HG02973 (cell line): ENCODE results near the gene ATAD3C.
"Not testable (repeated sequence)": the region's sequence is repeated elsewhere in the genome, so short reads cannot be mapped to it uniquely, and the experiment has no call there.

Source experiments
- ATAC-seq: cut with Tn5 transposase; IDR thresholded peaks from one replicate; pipeline ENCODE4 v1.9.1; 2021; ENCODE audit warnings: moderate library complexity; ENCODE audit not compliant: unreplicated experiment

The ATAD3C gene

DNA sequence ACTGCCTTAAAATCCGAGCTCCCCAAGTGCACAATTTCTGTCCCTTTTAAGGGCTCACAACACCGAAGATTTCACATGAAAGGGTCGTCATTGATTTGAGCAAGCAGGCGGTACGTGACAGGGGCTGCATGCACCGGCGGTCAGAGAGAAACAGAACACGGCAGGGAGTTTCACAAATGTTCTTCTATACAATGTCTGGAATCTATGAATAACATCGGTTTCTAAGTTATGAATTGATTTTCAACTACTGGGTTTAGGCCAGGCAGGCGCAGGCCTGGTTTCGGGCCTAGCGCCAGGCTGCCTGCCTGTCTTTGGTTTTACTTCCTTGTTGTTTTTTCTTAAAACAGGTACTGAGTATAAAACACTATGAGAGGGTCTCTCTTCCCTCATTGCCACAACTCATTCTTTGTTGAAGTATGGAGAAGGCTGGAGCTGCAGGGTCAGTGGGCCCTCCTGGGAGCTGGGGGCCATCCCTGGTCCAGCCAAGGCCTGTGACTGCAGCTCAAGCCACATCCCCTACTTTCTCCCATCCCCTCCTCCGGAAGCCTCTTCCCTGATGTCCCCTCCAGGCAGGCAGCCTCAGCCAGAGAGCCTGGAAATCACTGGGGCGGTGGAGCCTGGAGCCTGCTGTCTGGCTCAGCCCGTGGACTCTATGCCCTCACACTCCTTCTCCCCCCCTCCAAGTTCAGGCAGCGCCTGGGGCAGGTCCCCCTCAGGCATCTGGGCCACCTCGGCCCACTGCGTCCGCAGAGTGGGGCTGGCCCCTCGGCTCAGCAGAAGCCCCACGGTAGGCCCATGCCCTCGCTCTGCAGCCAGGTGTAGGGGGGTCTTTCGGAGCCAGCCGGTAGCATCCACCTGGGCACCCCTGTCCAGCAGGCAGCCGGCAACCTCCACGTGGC lies 30.8 kb upstream of the ATAD3C start:
- no peak for ATAC-seq

DNA sequence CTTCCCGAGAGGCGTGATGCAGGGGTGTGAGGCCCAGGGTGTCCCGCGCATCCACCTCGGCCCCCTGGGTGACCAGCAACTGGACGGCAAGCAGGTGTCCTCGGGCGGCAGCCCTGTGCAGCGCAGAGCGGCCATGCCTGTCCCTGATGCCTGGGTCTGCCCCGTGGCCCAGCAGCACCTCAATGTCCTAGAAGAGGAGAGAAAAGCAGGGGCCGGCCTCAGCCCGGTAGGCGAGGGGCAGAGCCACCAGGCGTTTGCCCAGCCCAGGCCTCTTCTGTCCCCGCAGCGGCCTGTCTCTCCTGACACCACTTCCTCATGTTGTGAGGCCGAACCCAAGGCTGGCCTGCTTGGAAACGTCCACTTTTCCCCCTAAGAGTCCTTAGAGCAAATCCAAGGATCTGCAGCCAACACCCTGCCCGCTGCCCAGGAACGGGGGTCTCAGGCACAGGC lies 30.1 kb upstream of the ATAD3C start:
- no peak for ATAC-seq

DNA sequence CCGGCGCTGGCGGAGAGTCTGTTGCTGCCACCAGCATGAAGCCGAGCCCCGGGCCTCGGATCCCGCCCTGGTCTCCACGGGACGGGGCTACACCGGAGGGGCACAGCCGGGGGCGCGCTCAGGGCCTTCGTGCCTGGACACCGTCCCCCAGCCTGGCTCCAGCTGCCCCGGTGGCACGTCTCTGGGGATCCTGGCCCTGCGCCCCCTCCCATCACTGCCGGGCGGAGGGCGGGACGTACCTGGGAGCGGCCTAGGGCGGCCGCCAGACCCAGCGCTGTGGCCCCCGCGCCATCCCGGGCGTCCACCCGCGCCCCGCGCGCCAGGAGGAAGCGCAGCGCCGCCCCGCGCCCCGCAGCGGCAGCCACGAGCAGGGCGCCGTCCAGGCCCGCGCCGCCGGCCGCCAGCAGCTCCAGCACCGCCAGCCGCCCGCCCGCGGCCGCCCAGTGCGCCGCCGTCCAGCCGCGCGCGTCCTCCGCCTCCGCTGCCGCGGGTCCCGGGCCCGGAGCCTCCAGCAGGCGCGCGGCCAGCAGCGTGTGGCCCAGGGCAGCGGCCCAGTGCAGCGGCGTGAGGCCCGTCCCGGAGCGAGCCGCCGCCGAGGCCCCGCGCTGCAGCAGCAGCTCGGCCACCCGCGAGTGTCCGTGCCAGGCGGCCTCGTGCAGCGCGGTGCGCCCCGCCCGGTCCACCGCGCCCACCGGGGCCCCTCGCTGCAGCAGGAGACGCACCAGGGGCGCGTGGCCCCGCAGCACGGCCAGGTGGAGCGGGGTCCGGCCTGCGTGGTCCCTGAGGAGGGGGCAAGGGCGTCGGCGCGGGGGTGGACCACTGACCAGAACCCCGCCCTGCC lies 29.5 kb upstream of the ATAD3C start:
- no peak for ATAC-seq

DNA sequence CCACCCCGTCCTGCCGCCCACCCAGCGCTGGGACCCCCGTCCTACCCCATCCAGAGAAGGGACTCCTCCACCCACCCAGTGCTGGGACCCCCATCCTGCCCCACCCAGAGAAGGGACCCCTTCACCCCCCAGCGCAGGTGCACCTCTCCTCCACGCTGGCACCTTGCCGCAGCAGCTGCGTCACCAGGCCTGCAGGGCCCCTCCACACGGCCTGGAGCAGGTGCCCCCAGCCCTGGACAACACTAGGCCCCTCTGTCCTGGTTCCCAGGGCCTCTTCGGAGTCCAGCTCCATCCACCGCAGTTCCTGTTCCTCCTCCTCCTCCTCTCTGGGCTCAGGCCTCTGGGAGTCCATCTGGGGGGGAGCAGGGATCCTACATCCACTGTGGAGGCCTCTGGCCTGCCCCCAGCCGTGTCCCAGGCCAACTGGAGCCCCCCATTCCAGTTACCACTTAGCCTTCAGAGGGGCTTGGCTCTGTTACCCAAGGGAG lies 28.8 kb upstream of the ATAD3C start:
- no peak for ATAC-seq

DNA sequence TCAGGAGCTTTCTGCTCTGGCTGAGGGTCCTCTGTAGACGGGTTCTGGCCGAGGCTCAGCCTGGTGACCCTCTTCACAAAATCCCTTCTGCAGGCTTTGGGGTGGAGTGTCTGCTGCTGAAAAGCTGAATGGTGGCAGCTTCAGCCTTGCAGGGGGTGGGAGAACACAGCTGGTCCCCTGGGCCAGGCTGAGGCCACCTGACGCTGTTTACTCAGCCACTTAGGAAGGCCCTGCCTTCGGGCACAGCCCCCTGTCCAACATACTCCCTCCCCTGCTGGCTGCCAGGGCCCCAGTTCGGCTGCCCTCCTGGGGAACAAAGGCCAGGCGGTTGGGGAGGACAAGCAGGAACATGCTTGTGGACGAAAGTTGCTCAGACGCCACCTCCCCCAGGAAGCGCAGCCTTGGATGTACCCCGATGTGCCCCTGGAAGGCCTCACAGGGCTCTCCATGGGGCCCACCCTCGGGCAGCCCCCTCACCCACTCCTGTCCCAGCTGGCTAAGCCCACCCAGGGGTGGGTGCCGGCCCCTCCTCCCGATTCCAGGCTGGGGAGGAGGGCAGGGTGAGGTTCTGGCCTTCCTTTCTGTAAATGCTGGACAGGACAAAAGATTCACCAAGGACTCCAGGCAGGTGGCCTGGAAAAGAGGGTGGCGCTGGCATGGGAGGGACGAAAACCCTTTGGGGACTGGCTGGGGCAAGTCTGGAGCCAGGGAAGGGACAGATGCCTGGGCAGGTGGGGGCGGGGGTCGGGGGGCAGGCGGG lies 28.2 kb upstream of the ATAD3C start, which contains the start of gene ANKRD65:
Gene ANKRD65 (minus strand): TSS at position 130 of the 760 bp plus-strand sequence. CDS start 271 bp downstream, outside the sequence.
- ATAC-seq: no peak

DNA sequence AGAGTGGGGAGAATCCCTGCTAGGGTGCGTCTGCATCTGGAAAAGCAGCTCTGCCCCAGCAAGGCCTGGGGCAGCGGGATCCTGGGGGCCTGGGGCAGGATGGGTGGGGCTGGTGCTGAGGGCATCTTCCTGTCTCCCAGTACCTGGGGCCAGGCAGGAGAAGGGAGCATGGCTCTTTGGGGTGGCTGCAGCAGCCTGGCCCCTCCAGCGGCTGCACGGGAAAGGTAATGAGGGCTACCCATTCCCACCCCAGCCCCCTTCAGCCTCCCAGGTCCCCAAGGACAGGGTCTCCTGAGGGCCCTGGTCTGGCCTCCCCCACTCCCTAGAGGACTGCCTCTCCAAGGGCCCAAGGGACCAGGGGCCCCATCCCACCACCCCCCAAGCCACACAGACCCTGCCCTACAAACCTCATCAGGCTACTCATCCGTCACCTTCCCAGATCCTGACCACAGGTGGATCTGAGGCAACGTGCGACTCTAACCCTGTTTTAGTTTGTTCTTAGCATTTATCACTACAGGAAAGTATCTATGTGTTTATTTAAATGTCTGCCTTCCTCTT lies 27.5 kb upstream of the ATAD3C start:
- no peak for ATAC-seq

DNA sequence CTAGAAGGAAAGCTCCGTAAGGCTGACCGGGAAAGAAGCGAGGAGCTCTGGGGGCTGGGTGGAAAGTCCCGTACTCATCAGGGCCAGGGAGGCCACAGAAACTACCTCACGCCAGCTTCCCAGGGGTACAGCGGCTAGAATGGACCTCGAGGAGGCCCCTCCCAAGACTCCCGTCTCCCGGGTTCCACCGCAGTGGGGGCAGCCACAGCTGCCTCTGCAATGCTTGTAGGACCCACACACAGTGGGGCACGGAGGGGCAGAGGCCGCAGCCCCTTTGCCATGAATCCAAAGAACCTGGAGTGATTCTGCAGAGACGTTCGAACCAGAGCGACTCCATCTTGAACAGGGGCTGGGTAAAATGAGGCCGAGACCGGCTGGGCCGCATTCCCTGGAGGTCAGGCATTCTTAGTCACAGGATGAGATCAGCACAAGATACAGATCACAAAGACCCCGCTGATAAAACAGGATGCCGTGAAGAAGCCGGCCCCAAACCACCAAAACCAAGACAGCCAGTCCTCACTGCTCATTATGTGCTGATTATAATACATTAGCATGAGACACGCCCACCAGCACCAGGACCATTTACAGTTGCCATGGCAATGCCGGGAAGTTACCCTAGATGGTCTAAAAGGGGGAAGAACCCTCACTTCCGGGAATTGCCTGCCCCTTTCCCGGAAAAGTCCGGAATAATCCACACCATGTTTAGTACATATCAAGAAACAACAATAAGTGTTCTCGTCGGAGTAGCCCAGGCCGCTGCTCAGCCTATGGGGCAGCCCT lies 26.8 kb upstream of the ATAD3C start:
- no peak for ATAC-seq

DNA sequence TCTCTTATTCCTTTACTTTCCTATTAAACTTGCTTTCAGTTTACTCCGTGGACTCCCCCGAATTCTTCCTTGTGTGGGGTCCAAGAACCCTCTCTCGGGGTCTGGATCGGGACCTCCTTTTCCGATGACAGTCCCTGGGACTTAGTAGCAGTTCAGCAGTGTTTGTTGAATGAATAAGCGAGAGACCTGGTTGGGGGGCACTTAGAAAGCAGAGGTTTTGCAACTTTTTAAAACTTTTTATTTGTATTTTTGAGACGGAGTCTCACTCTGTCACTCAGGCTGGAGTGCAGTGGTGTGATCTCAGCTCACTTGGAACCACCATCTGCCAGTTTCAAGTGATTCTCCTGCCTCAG lies 26.3 kb upstream of the ATAD3C start:
- ATAC-seq: no peak

DNA sequence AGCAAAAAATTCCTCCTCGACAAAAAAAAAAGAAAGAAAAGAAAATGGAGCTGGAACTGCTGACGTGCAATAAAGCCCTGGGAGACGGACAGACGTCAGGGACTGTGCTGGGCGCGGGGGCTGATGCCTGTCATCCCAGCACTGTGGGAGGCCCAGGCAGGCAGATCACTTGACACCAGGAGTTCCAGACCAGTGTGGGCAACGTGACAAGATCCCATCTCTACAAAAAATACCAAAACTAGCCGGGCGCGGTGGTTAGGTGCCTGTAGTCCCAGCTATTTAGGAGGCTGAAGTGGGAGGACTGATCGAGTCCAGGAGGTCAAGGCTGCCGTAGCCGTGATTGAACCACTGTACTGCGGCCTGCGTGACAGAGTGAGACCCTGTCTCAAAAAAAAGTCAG lies 24.8 kb upstream of the ATAD3C start:
- ATAC-seq: no peak

DNA sequence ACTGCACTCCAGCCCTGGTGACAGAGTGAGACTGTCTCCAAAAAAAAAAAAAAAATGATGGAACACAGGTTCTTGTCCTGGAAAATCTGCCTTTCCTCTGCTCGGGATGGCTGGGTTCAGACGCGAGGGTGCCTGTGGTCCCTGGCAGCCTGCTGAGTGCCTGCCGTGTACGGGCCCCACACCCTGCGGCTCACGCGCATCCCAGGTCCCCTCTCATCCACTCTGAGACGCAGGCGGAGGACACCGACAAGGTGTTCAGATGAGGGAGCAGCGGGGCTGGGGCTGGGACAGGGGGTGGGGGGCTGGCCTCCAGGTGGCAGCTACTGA lies 24.1 kb upstream of the ATAD3C start:
- ATAC-seq: no peak

DNA sequence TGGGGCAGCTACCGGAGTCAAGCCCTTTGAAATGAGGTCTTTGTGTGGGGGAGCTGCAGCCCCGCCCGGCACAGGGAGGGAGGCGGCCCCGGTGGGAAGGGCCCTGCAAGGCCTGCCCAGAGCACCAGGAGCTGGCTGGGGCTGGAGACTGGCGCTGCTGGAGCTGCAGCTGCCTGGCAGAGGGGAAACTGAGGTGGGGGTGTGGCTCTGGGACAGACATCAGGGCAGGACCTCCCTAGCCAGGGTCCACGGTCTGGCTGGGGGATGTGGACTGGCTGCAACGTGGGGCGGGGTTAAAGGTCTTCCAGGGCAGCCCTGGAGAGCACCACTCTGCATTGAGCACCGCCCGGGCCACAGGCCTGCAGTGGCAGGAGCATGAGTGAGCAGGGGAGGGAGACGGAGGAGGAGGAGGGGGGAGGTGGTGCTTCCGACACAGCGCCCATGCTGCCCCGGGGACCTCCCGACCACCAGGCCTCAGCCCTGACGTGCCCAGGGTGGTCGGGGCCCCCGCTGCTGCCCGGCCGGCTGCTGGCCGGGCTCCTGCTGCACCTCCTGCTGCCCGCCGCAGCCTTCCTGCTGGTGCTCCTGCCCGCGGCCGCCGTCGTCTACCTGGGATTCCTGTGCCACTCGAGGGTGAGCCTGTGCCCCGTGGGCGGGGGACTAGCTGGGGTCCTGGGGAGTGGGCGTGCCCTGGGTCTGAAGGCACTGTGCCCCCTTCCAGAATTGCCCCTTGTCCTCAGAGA lies 23.6 kb upstream of the ATAD3C start:
- ATAC-seq: no peak

DNA sequence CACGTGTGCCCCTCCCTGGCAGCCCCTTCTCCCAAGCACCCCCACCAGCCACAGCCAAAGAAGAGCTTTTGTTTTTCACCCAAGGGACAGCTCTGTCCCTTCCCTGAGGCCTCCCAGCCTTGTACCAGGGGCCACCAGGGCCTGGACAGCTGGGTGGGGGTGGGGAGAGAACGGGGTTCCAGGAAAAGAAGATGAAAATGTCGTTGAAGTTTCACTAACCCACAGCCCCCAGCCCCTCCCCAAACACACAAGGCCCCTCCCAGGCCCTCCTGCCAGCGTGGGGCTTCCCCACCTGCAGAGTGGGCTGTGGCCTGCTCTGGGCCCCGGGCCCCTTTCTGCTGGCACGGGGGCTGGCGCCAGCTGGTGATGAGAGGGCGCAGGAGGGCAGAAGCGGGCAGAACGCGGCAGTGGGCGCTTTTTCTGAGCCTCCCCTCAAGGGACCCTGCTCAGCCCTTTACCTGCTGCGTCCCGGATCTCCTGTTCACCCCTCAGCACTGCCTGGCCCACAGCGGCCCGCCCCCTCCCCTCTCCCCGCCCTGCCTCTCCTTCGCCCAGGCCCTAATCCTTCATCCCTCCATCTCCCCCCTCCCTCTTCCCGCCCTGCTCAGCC lies 22.9 kb upstream of the ATAD3C start:
- ATAC-seq: no peak

DNA sequence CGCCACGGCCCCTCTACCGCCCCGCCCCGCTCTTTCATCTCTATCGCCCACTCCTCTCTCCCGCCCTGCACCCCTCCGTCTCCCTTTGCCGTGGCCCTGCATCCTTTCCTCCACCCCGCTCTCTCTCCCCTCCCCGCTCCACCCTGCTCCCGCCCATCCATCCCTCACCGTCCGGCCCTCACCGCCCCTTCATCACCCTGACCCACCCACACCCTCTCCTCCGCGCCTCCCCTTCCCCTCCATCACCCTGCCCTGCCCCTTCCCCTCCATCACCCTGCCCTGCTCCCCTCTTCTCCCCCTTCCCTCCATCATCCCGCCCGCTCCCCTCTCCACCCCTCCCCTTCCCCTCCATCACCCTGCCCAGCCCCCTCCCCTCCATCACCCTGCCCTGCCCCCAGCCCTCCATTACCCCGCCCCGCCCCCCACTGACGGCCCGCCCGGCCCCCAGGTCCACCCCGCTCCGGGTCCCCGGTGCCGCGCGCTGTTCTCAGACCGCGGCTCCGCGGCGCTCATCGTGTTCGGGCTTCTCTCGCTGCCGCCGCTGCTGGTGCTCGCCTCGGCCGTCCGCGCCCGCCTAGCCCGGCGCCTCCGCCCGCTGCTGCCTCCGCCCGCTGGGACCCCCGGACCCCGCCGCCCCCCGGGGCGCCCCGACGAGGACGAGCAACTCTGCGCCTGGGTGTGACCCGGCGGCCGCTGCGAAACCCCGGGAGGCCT lies 22.2 kb upstream of the ATAD3C start:
- no peak for ATAC-seq

DNA sequence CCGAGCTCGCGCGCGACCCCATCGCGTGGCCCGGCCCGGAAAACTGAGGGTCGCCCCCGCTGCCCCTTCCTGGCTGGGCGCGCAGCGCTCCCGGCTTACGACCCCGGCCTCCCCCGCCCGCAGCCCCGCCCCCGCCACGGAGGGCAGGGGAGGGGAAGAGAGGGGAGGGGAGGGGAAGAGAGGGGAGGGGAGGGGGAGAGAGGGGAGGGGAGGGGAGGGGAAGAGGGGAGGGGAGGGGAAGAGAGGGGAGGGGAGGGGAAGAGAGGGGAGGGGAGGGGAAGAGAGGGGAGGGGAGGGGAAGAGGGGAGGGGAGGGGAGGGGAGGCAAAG lies 21.7 kb upstream of the ATAD3C start:
- ATAC-seq: no peak

DNA sequence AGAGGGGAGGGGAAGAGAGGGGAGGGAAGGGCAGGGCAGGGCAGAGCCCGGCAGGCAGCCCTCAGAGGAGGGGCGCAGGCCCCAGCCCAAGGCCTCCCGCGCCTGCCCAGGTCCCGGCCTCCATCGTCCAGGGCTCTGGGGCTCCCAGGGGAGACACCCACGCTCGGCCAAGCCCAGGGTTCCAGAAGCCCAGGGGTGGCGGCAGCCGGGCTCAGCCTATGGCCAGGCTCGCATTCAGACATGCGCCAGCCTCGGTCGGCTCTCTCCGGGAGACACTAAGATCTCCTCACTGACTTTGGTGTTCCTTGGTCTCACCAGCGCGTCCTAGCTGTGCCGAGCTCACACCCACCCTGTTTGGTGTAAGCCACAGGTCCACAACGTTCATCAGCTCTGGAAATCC lies 21.3 kb upstream of the ATAD3C start:
- no peak for ATAC-seq

DNA sequence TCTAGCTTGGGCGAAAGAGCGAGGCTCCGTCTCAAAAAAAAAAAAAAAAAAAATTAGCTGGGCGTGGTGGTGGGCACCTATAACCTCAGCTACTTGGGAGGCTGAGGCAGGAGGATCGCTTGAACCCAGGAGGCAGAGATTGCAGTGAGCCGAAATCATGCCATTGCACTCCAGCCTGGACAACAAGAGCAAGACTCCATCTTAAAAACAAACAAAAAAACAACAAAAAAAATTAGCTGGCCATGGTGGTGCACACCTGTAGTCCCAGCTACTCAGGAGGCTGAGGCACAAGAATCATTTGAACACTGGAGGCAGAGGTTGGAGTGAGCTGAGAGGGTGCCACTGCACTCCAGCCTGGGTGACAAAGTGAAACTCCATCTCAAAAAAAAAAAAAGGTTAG lies 20.5 kb upstream of the ATAD3C start:
- ATAC-seq: not testable (repeated sequence)

DNA sequence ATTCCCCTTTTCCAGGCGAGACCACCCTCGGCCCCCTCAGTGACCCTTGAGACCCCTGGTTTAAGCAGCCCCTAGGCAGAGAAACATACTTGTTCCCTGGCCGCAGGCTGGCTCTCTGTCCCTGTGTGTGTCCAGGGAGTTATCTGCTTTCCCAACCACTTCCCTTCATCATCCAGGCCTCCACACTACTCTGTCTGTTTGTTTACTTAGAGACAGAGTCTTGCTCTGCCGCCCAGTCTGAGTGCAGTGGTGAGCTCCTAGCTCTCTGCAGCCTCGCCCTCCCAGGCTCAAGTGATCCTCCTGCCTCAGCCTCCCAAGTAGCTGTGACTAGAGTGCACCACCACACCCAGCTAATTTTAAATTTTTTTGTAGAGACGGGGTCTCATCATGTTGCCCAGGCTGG lies 19.8 kb upstream of the ATAD3C start:
- ATAC-seq: no peak
